ENCODE measurements around the gene GATM.
"Not testable (repeated sequence)": the region's sequence is repeated elsewhere in the genome, so short reads cannot be mapped to it uniquely, and the experiment has no call there.

GATM gene

DNA sequence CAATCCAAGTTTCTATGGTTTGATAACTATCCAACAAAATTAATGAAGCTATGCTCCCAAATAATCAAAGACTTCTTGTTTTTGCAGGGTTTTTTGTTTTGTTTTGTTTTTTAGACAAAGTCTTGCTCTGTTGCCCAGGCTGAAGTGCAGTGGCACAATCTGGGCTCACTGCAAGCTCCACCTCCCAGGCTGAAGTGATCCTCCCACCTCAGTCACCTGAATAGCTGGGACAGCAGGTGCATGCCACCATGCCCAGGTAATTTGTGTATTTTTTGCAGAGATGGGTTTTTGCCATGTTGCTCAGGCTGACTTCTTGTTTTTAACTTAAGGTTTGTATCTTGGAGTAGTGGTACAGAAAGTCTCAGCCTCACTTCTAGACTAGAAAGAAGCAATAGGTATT, 11.0 kb upstream of the GATM start:
- DNase-seq (ENCODE audit: low read depth in 2 of 2), result no peak

DNA sequence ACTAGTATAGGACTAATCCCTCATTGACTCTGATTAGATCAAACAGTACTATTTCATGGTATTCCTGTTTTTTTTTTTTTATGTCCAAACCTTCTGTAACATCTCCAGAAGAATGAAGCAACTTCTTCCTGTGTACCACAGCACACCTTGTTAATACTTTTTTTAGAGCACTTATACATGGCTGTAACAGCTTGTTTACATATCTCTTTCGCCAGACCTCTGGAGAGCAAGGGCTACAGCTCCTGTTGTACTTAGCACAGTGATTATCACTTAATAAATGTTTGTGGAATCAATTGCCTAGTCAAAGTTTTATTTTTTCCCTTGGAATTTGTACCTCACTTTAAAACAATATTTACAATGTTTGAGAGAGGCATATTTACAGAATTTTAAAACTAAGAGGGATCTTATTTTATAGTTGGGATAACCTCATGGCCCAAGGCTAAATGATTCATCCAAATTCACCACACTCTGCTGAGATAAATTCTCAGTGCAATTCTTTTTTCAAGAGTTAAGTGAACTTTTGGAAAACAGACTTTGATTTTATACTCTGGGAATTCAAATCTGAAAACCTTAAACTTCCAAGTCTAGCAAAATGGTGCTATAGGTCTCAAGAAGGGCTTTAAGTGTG, 9.2 kb upstream of the GATM start:
- DNase-seq (ENCODE audit: low read depth in 2 of 2), result no peak

DNA sequence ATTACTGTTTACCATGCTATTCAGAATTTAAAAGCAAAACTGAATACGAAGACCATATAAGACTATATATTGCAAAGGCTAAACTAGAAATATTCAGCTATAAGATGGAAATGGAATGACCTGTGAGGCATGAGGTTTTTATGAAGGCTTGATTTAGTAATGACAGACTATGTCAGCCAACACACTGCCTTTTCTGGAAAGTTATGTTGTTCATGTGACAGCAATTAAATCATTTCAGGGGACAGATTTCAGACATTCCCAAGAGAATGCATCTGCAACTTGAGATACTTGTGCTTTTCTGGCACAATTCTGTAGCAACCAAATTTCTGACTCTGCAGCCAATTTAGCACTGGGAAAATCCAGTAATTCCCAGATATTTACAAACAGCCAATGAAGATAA, 8.6 kb upstream of the GATM start:
- DNase-seq (ENCODE audit: low read depth in 2 of 2), result no peak

DNA sequence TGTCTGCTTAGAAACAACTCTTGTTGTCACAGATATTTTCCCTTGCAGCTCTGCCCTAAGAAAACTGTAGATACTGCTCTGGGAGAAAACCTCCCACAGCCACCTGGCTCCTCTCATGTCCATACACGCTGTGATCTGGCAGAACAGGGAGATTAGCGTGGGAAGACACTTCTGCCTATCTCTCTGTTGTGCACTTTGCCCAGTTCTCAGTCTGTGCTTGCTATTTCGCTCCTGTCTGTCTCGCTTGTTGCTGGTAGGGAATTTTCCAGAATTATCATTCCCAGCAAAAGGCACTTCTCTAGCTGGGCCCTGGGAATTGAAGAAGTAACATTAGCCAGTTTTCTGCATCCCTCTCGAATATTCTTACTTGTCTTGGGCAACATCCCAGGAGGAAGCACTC, 8.1 kb upstream of the GATM start:
- no peak for DNase-seq (ENCODE audit: low read depth in 2 of 2)

DNA sequence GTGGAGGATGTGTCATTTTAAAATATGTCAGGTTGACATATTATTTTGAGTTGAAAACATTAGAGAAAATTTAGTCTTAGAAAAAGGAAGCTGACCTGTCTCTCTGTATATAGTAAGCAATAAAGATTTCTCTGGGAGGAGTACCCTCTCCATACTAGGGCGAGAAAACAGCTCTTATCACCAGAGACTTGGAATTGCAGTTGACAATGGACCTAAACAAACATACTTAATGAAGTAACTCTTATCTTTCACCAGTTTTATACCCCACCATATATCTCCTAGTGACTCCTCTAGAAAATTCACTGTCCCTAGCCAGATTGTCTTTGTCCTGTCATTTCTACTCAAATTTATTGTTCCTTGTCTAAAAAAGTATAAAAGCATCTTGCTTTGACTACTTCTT, 7.2 kb upstream of the GATM start:
- no peak for DNase-seq (ENCODE audit: low read depth in 2 of 2)

DNA sequence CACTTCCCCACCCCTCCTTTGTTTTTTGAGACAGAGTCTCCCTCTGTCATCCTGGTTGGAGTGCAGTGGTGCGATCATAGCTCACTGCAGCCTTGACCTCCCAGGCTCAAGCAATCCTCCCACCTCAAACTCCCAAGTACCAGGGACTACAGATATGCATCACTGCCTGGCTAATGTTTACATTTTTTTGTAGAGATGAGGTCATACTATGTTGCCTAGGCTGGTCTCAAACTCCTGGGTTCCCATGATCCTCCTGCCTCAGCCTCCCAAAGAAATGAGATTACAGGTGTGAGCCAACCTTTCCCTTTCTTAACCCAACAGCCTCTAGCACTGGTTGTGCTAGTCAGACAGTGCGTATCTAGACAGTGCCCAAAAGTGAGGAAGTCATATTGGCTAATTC, 6.4 kb upstream of the GATM start:
- no peak for DNase-seq (ENCODE audit: low read depth in 2 of 2)

DNA sequence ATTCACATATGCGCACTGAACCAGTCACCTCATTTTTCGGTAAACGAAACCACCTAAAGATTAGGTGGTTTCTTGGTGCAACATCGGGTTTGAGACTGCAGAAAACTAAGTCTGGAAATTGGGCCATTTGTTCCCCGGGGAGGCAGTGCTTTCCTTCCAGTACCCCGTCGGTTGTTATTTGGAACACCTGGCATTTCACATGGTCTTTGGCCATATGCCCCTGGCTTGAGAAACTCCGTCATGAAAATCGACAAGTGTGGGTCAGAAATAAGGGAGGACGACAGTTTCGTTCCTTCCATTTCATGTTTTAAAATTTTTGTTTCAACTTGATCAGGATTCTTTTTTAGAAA, 544 bp upstream of the GATM start:
- DNase-seq (ENCODE audit: low read depth in 2 of 2), result no peak

DNA sequence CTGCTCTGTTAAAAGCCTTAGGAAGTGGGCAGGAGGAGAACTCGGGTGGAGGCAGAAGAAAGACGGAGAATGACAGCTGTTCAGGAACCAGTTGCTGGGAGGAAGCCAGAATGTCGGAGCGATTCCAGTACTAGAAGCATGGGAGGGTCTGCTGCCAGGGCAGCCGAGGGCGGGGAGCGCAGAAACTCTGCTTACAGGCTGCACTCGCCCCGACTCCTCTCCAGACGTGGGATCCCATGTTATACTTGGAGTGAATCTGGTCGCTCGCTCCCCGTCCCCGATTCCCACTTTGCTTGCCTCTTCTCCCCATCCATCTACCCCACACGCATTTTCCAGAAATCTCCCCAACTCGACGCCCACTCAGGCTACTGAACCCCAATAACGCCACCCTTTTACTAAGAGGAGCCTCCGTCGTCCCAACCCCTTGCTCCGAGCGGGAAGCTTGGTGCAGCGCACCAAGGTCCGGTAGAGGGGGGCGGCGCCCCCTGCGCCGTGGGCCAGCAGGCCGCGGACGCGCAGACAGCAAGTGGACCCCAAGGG, 665 bp downstream of the GATM start:
- DNase-seq (ENCODE audit: low read depth in 2 of 2), result no peak

DNA sequence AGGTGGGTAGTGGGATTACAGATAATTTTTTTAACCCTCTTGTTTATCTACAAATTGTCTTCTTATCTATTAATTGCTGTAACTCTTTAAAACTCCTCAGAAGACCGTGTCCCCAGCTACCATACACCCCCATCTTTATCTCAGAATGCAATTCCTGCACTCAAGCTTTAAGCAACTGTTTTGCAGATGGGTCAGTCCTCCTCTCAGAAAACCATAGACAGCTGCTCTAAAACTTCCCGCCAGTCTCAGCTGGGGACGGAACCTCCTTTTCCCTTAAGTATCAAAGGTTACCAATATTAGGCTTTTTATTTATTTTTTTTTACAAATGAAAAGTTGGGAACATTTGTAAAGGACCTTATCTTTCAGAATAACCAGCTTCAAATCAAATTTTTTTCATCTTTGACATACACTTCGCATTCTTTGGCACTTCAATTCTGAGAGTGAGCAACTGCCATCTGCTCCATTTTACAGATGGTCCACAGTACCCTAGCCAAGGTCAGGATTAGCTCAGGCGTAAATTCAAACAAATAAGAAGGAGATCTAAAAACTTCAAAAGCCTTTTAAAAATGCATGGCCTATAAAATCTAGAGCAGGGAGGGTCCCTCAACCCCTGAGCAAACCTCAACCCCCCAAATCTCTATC, 1.3 kb downstream of the GATM start:
- DNase-seq (ENCODE audit: low read depth in 2 of 2), result no peak

DNA sequence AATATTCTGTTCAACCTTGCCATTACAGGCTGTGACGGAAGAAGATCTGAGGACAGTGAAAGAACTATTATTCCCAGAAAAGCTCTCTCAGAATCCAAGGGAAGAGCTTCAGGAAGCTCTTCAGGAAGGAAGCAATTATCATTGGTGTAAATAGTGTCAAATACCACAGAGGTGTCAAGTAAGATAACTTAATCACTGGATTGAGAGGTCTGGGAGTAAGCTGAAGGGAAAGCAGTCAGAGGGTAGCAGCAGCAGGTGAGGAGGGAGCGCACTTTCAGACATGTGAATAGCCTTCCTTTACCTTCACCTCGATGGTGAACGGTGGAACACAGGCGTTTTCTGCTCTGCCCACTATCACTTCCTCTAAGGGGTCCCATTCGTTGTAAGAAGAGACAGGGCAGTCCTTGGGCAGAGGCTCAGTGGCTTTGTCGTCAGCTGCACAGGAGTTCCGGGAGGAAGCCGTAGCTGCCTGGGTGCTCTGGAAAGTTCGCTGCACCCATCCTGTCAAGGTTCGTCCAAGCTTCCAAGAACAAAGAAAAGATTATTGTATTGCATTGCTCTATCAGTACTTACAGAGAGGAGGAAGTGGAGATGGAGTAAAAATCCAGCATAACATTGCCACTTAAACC, 1.9 kb downstream of the GATM start:
- no peak for DNase-seq (ENCODE audit: low read depth in 2 of 2)

DNA sequence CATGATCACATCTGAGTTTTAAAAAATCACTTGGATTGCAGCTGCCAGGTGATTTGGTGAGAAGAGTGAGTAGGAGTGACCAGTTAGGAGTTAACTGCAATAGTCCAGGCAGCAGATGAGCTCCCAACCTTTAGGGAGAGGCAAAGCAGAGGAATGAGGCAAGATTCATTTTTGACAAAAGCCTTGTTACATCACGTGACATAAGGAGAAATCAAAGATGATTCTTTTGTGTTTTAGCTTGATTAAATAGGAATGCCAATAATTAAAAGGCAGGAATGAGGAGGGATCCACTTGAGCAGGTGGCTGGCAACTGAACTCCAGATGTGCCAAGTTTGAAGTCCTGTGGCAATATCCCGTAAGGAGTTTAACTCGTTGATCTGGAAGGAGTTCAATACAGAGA, 2.5 kb downstream of the GATM start:
- no peak for DNase-seq (ENCODE audit: low read depth in 2 of 2)

DNA sequence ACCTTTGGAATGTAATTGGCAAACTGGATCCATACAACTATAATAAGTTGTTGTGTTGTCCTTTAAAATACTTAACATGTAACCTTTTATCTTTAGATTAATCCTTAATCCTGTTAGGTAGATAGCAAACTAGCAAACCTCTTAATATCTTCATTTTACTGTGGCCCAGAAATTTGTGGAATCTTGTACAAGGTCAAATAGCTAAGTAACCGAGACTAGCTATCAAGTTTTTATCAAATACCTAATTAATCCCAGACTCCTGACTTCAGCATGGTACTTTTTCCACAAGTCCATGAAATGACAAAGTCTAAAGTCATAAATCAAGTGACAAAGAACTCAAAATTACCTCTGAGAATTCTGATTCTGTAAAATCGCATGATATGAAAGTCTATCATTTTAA, 4.4 kb downstream of the GATM start:
- no peak for DNase-seq (ENCODE audit: low read depth in 2 of 2)

DNA sequence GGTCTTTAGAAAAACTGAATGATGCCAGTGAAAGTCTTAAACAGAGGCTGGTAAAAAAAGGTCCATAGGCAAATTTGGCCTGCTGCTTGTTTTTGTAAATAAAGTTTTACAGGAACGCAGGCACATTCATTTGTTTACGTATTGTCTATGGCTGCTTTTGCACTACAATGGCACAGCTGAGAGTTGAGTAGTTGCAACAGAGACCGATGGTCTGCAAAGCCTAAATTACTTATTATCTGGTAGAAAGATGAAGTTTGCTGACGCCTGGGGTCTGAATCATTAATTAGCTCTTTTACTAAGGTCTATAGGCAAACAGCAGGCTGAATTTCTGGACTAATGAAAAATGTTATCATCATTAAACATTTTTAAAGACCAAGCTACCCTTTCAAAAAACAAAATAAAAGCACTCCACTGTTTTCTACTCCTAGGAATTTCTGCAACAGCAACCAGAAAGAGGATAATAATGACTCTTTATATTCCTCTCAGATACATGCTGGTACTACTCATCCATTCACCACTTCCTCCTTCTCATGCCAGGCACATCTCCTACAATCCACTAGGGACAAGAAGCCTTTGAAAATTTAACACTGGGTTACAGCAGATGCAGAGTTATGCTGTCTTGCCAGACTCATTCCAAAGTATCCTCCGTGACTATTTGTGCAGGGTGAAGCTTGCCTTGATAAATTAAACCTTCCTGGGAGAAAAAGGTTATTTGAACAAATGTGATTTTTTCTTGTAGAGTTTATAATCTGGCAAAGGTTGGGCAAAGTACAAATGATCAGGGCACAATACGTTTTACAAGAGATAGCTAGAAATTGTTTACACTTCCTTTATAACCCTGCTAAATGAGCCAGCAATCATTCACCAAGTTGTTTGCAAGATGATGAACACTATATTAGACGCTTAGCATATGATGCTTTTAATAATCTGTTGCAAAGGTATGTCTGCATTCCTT, 6.0 kb downstream of the GATM start:
- no peak for DNase-seq (ENCODE audit: low read depth in 2 of 2)

DNA sequence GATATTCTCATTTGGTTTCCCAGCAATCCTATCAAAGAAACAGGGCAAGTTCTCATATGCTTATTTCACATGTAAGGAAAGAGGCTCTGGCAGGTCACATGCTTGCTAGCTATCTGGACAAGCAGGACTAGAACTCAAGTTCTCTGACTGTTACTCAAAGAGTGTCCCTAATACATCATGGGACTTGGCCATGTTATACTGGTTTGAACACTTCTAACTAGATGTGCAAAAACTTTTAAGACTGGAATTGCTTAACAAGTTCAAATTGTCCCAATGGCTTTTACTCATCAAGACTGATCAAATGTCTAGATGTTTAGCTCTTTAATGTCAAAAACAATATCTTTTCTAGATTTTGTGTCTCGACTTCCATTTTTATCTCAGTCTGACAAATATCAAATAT, 6.8 kb downstream of the GATM start:
- no peak for DNase-seq (ENCODE audit: low read depth in 2 of 2)

DNA sequence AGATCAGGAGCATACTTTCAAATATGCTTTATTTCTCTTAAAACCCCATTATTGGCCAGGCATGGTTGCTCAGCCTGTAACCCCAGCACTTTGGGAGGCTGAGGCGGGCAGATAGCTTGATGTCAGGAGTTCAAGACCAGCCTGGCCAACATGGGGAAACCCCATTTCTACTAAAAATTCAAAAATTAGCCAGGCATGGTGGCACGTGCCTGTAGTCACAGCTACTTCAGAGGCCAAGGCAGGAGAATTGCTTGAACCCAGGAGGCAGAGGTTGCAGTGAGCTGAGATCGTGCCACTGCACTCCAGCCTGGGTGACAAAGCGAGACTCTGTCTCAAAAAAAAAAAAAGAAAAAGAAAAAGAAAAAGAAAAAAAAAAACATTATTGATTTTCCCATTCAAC, 8.3 kb downstream of the GATM start:
- not testable (repeated sequence) for DNase-seq (ENCODE audit: low read depth in 2 of 2)

DNA sequence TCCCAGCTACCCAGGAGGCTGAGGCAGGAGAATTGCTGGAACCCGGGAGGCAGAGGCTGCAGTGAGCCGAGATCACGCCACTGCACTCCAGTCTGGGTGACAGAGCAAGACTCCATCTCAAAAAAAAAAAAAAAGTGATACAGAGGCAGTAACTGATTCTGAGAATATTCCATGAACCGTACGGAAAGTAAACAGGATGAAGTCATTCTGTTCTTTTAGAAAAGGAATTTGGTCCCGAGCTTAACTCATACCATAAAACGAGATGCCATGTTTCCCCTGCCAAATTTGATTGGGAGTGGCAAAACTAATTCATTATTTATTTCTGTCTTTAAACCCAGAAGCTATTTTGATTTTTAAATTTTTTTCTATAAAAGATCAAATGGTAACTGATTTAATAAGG, 11.1 kb downstream of the GATM start:
- not testable (repeated sequence) for DNase-seq (ENCODE audit: low read depth in 2 of 2)

DNA sequence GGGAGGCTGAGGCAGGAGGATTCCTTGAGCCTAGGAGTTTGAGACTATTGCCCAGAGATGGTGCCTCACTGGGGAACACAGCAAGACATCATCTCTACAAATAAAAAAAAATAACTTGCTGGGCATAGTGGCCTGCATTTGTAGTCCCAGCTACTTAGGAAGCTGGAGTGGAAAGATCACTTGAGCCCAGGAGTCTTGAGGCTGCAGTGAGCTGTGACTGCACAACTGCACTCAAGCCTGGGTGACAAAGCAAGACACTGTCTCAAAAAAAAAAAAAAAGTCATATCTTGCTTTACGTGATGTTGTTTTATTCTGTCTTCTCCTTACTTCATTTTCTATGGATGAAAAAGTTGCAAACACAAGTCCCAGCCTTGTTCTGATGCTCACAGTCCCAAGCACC, 14.1 kb downstream of the GATM start:
- no peak for DNase-seq (ENCODE audit: low read depth in 2 of 2)

DNA sequence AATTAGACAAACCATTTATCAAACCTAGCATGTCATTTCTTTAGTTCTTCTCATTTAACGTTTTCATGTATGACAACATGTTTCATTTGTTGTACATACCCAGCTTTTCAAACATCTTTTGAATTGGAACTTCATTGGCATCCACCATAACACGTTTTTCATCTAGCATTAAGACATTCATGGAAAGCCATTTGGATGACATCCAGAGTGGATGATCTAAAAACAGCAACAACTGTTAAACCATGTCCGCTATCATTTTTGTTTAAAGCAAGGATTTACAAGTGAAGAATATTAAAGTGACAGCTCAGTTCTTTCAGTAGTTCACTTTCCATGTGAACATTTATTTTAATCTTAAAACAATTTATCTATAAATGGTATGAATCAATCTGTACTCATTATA, 14.5 kb downstream of the GATM start:
- DNase-seq (ENCODE audit: low read depth in 2 of 2), result no peak

DNA sequence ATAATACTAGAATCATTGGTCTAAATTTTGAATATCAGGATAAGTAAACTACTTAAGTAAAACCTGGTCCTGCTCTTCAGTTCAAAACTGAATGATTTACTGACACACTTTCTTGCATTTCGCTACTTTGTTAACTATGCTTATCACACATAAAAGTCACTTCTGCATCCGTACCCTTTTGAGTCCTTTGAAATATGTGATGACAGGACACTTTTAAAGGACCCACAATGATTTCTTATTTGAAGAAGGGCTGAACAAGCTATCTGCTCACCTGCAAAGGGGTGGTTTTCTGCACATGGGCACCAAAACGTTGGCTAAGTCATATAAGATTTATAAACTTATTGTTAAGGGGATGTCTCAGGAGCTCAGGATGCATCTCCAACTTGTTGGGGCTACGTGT, 15.0 kb downstream of the GATM start:
- no peak for DNase-seq (ENCODE audit: low read depth in 2 of 2)

DNA sequence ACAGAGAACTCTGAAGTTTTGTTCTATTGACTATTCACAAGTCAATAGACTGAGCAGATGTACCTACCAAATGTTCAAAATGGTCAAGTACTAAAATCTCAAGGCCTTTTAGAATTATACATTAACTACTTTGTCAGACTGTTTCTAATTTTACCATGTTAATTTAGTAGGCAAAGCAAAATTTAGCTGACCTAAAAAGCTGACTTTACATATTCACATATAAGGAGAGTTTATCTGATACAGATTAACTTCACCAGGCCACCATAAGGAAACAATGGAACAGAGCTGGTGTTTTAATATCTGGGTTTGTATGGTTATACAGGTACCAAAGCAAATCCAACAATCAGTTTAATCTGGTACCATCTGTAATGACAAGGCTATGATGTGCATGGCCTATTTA, 15.9 kb downstream of the GATM start:
- DNase-seq (ENCODE audit: low read depth in 2 of 2), result no peak

DNA sequence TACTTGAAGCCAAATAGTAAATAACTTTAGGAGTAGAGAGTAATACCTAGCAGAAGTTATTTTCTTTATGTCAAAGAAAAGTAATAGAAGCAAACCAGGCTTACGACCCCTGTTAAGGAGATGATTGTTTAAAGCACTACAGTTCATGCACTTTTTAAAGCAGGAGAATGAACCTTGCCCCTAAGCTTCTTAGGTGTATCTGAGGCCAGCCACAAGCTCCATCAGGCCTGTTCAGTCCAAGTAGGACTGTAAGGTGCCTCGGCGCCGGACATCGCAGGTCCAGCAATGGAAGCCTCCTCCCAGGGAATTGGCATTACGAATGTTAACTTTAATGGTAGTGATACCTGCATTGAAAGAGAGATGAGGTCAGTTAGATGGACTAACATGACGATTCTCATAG, 16.5 kb downstream of the GATM start:
- no peak for DNase-seq (ENCODE audit: low read depth in 2 of 2)

DNA sequence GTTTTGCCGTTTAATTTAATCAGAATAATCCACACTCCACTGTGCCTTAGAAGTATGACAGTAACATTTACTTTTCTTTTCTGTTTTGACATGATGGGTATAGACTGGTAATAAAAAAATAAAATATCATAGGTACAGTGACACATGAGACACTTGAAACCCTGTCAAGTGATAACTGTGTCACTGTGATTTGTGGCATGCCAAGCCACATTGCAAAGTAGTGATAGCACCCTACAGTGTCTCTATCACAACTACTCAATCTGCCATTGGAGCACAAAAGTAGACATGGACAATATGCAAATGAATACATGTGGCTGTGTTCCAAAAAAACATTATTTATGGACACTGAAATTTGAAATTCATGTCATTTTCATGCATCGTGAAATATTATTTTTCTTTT, 22.5 kb downstream of the GATM start:
- DNase-seq (ENCODE audit: low read depth in 2 of 2), result no peak

Data from stimulated activated CD8-positive, alpha-beta memory T cell treated with anti-CD3 and anti-CD28 coated beads, Interleukin-7, amount 100 ng/mL, for 4 hours (primary cell).